B cell (primary cell): Measurements from ENCODE around the gene PLXNB2. TPM values are rescaled to one million over a fixed set of nuclear protein-coding genes. Genes with fewer than 3 reads are reported as not detected.

Experiments used
- ATAC-seq: fragments of 200-7000 bp; cut with Tn5 transposase; one replicate; pipeline ENCODE4 v1.10.0; 2021; ENCODE audit warnings: low read depth, mild to moderate bottlenecking, moderate number of reproducible peaks, moderate library complexity
- CTCF ChIA-PET: fragments of 350-600 bp; sonication (Branson Sonifier 250); formaldehyde crosslinking; loops from one replicate; lab custom pipeline; 2021; ENCODE audit warnings: antibody characterized with exemption, inconsistent platforms; lab: Charles Lee
- POLR2A ChIA-PET: fragments of 350-600 bp; sonication (Branson Sonifier 250); formaldehyde crosslinking; loops from one replicate; lab custom pipeline; 2021; ENCODE audit warnings: antibody characterized with exemption; lab: Charles Lee
- DNase-seq: peaks from one replicate; pipeline ENCODE4 v3.0.0; 2013
- H2AFZ ChIP-seq: 2 replicates; pipeline ENCODE4 v1.6.1; 2012; ENCODE audit warnings: mild to moderate bottlenecking, low read depth, low read length; ENCODE audit not compliant: insufficient read depth, poor library complexity, severe bottlenecking
- H3K27ac ChIP-seq, 2 donors: 1 replicate in 1 of 2; 2 replicates in 1 of 2; pipeline ENCODE4 v1.5.1; 2012 to 2013; ENCODE audit warnings: low read length in 2 of 2, mild to moderate bottlenecking in 2 of 2, moderate library complexity in 1 of 2
- H3K27me3 ChIP-seq, 4 experiments: fragments of 200-600 bp in 1 of 4; sonication (generic) in 1 of 4; replicated peaks in 1 of 4; 1 replicate in 2 of 4; 2 replicates in 2 of 4; pipeline versions ENCODE4 v1.6.1 to v1.7.0; 2013 to 2016; ENCODE audit warnings: low read length in 3 of 4, mild to moderate bottlenecking in 2 of 4, mixed read lengths in 1 of 4, moderate library complexity in 1 of 4; ENCODE audit not compliant: insufficient read depth in 4 of 4, control insufficient read depth in 3 of 4; ENCODE audit errors: control extremely low read depth in 1 of 4
- H3K36me3 ChIP-seq, 2 experiments: replicated peaks in 1 of 2; 1 replicate in 1 of 2; 2 replicates in 1 of 2; pipeline versions ENCODE4 v1.6.1 to v1.7.1; 2013; ENCODE audit warnings: low read length in 1 of 2; ENCODE audit not compliant: insufficient read depth in 2 of 2, control insufficient read depth in 1 of 2; ENCODE audit errors: control extremely low read depth in 1 of 2, extremely low read depth in 1 of 2
- H3K4me1 ChIP-seq, 2 donors: fragments of 200-600 bp in 1 of 2; sonication (generic) in 1 of 2; 1 replicate in 1 of 2; 2 replicates in 1 of 2; pipeline versions ENCODE4 v1.5.1 to v1.6.1; 2013 to 2017; ENCODE audit warnings: low read length in 2 of 2; ENCODE audit not compliant: control insufficient read depth in 2 of 2, insufficient read depth in 2 of 2
- H3K4me2 ChIP-seq: replicated peaks from 2 replicates; pipeline ENCODE3; 2012; ENCODE audit warnings: mild to moderate bottlenecking, low read depth, low read length; ENCODE audit not compliant: poor library complexity, severe bottlenecking
- H3K4me3 ChIP-seq, 5 experiments: fragments of 200-600 bp in 1 of 5; sonication (generic) in 1 of 5; 1 replicate in 3 of 5; 2 replicates in 2 of 5; pipeline versions ENCODE4 v1.5.1 to v1.7.0; 2011 to 2016; ENCODE audit warnings: low read length in 4 of 5, mild to moderate bottlenecking in 4 of 5, low read depth in 2 of 5, control low read depth in 1 of 5, moderate library complexity in 1 of 5; ENCODE audit not compliant: insufficient read depth in 1 of 5; ENCODE audit errors: control extremely low read depth in 1 of 5, extremely low read depth in 1 of 5
- H3K79me2 ChIP-seq: fragments of 200-600 bp; sonication (generic); one replicate; pipeline ENCODE4 v1.6.0; 2016; ENCODE audit warnings: low read length; ENCODE audit not compliant: control insufficient read depth, insufficient read depth
- H3K9ac ChIP-seq: fragments of 200-600 bp; sonication (generic); 2 replicates; pipeline ENCODE4 v1.6.1; 2017; ENCODE audit warnings: mild to moderate bottlenecking, low read length, moderate library complexity
- H3K9me3 ChIP-seq, 3 donors: one replicate each; pipeline versions ENCODE4 v1.6.1 to v1.7.1; 2013; ENCODE audit warnings: low read length in 2 of 3; ENCODE audit not compliant: control insufficient read depth in 2 of 3, insufficient read depth in 1 of 3; ENCODE audit errors: control extremely low read depth in 1 of 3
- H4K20me1 ChIP-seq: 2 replicates; pipeline ENCODE4 v1.6.0; 2012; ENCODE audit warnings: mild to moderate bottlenecking, low read length; ENCODE audit not compliant: insufficient read depth, control insufficient read depth, poor library complexity, severe bottlenecking
- H3K27ac Mint-ChIP-seq: one replicate; pipeline ENCODE4 v1.8.0; 2021; ENCODE audit warnings: mixed read lengths
- H3K27me3 Mint-ChIP-seq: one replicate; pipeline ENCODE4 v1.8.0; 2021; ENCODE audit warnings: mixed read lengths
- H3K4me1 Mint-ChIP-seq: one replicate; pipeline ENCODE4 v1.8.0; 2021; ENCODE audit warnings: mixed read lengths
- H3K4me3 Mint-ChIP-seq: one replicate; pipeline ENCODE4 v1.8.0; 2021; ENCODE audit warnings: mixed read lengths
- H3K9me3 Mint-ChIP-seq: one replicate; pipeline ENCODE4 v1.8.0; 2022; ENCODE audit warnings: mixed read lengths; ENCODE audit not compliant: insufficient read depth
- EZH2 ChIP-seq: IDR thresholded peaks from 2 replicates; pipeline ENCODE4 v1.6.1; 2012; ENCODE audit warnings: borderline replicate concordance, low read depth, mild to moderate bottlenecking, moderate library complexity, low read length; ENCODE audit not compliant: insufficient read depth, poor library complexity, severe bottlenecking
- WGBS: methylation state at CpG from one replicate; pipeline ENCODE4 v1.1.5; 2013; ENCODE audit warnings: missing lambda C conversion rate; ENCODE audit not compliant: insufficient coverage; 5-methylcytosine and 5-hydroxymethylcytosine counted together
- intact Hi-C: fragments of 100-400 bp; cut with micrococcal nuclease; formaldehyde crosslinking; loops from one replicate; pipeline ENCODE4 v1.10.0; 2022
- polyA plus RNA-seq: library from polyadenylated mRNA; depleted of rRNA; stranded (reverse); fragments of >200 nt; gene quantifications from 2 replicates; pipeline ENCODE4 v1.2.3, GENCODE V29; 2012
- total RNA-seq, 2 donors: library from RNA; stranded (reverse); fragments of 120-200 nt in 1 of 2; gene quantifications; 1 replicate in 1 of 2; 2 replicates in 1 of 2; pipeline versions ENCODE4 v1.2.3 to v1.2.4, GENCODE V29; 2013 to 2022
- TF ChIP-seq, protein P1 (sequence below): fragments of 200-600 bp; IDR thresholded peaks from one replicate; pipeline ENCODE4 v1.8.0; 2022; ENCODE audit warnings: antibody characterized with exemption, mild to moderate bottlenecking

Gene PLXNB2
- total and polyA plus RNA-seq, 2 donors (not counting 1 experiment from before 2014, with no cell fraction given): 5.2 to 31.4 TPM

DNA sequence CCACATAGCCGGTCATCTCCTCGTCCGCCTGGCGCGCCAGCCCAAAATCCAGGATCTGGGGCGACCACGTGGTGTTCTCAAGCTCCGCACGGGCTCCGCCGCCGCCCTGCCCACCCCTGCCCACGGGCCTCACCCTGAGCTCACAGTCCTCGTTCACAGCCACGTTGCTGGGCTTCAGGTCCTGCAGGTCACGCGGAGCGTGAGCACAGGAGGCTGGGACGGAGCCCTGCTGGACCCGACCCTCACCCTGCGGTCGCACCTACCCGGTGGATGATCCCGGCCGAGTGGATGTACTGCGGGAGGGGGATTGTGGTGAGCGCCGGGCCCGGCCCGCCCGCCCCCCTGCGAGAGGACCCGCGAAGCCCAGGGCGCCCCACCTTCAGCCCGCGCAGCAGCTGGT lies 40.5 kb downstream of the PLXNB2 start:
- Mint-ChIP-seq H3K4me3 (no peak overlapping the region), H3K27ac (no peak overlapping the region), H3K27me3 (peaks cover 5% of the 10 kb centered on the region), H3K9me3 (no peaks in the 10 kb centered on the region), H3K4me1 (peaks cover 26% of the 10 kb centered on the region)
- DNase-seq (no peak), ATAC-seq (no peak)
- Histone ChIP-seq H3K27ac (no peak overlapping the region), H4K20me1 (peaks cover 11% of the 10 kb centered on the region), H3K4me1 (peaks cover 33 to 42% of the 10 kb centered on the region in 2 donors), H3K9me3 (no peaks in the 10 kb centered on the region), H3K9ac (no peak overlapping the region), H3K4me2 (no peak overlapping the region), H3K36me3 (no peaks in the 10 kb centered on the region), H3K4me3 (no peak overlapping the region), H2AFZ (no peak overlapping the region), H3K79me2 (no peaks in the 10 kb centered on the region), H3K27me3 (peaks cover 0 to 37% (median 14%) of the 10 kb centered on the region in 4 experiments)
- CTCF ChIA-PET: interaction anchor here (1.2 kb wide), 1 partner anchor 23 kb away, joined by 4 read pairs; the partner anchor contains the start of gene TUBGCP6
- 93% methylated on average over 33 of the region's 37 CpGs for WGBS
- intact Hi-C loops: no loop called here
- TF ChIP-seq EZH2: no peak
- TF ChIP-seq, protein P1, sequence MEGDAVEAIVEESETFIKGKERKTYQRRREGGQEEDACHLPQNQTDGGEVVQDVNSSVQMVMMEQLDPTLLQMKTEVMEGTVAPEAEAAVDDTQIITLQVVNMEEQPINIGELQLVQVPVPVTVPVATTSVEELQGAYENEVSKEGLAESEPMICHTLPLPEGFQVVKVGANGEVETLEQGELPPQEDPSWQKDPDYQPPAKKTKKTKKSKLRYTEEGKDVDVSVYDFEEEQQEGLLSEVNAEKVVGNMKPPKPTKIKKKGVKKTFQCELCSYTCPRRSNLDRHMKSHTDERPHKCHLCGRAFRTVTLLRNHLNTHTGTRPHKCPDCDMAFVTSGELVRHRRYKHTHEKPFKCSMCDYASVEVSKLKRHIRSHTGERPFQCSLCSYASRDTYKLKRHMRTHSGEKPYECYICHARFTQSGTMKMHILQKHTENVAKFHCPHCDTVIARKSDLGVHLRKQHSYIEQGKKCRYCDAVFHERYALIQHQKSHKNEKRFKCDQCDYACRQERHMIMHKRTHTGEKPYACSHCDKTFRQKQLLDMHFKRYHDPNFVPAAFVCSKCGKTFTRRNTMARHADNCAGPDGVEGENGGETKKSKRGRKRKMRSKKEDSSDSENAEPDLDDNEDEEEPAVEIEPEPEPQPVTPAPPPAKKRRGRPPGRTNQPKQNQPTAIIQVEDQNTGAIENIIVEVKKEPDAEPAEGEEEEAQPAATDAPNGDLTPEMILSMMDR: no peak
- POLR2A ChIA-PET: interaction anchor here (0.5 kb wide), 1 partner anchor 297 kb away, joined by 4 read pairs; no protein-coding TSS in a partner anchor

DNA sequence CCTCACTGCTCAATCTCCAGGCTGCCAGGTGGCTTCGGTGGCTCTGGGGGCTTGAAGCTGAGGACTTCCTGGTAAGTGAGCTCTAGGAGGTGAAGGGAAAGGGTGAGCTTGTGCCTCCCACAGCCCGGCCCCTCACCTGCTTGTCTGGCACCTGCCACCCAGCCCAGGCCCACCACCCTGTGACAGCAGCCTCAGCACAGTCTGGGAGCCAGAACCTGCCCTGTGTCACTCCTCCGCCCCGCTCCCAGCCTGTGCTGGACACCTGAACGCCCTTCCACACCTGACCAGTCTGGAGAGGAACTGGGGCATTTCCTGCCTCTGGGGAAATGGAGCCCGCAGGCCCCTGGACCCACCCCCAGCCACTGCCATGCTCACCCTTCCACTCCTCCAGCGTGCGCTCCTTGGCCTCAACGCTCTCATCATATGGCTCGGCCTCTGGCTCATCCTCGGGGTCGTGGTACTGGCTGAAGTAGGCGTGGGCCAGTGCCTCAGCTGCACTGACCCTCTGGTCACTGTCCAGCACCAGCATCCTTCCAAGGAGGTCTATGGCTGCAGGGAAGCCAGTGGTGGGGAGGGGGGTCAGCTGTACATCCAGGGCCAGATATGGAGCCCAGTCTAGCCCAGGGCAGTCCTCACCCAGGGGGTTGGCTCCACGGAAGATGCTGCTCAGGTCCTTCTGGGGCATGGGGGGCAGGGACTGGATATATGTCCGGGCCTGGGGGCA lies 42.3 kb downstream of the PLXNB2 start:
- Mint-ChIP-seq H3K27me3 (peaks cover 7% of the 10 kb centered on the region), H3K4me3 (no peak overlapping the region), H3K27ac (peak overlapping the region; percentile 53), H3K9me3 (no peaks in the 10 kb centered on the region), H3K4me1 (peaks cover 22% of the 10 kb centered on the region)
- H2AFZ ChIP-seq: no peak overlapping the region
- H3K79me2 ChIP-seq: no peaks in the 10 kb centered on the region
- DNase-seq (no peak), ATAC-seq (no peak)
- intact Hi-C loops: no loop called here
- H3K4me2 ChIP-seq: no peak overlapping the region
- POLR2A ChIA-PET: no interaction called here
- H3K9ac ChIP-seq: no peak overlapping the region
- H3K36me3 ChIP-seq: no peaks in the 10 kb centered on the region
- CTCF ChIA-PET: no interaction called here
- no peak overlapping the region for H3K4me3 ChIP-seq
- peaks cover 0 to 38% (median 13%) of the 10 kb centered on the region in 4 experiments for H3K27me3 ChIP-seq
- no peak for TF ChIP-seq EZH2
- TF ChIP-seq, protein P1: no peak
- no peak overlapping the region for H3K27ac ChIP-seq
- peaks cover 28 to 35% of the 10 kb centered on the region in 2 donors for H3K4me1 ChIP-seq
- no peaks in the 10 kb centered on the region for H4K20me1 ChIP-seq
- WGBS: 90% methylated on average over 14 of the region's 15 CpGs
- H3K9me3 ChIP-seq: no peaks in the 10 kb centered on the region
